Inflammatory macrophage (primary cell): ENCODE measurements around the gene CAPN3.

Experiments
- DNase-seq, 2 donors: peaks; one replicate each; pipeline ENCODE4 v3.0.0-alpha.2; 2020 to 2022

Gene CAPN3

DNA sequence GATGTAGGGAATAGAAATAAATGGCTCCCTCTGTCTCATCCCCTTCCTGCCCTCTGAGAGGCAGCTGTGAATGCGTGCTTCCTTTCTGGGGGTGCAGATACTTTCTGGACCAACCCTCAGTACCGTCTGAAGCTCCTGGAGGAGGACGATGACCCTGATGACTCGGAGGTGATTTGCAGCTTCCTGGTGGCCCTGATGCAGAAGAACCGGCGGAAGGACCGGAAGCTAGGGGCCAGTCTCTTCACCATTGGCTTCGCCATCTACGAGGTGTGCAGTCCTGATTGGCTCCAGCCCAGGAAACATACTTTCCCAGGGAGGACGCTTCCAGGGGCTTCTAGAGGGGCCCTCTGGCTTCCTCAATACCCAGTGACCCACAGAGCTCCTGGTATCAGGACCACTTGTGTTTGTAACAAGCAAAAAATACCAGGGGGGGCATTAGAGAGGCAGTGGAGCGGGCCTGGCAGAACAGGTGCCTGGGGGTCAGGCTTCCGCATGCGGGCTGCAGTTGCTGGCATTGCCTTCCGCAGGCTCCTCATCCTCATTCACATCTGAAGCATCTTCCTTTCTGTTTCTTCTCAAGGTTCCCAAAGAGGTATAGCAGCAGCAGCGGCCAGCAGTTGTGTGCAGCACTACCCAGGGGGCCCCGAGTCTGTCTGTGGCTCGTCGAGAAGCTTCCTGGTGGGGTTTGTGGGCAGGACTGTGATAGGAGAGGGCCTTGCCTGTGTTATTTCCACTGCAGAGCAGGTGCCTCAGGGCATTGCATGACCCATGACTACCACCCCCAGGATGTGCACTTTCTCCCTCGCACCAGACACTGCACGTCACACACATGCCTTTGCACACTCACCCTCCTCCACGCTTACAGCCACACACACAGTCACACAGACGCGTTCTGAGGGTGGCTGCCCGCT, 42.5 kb downstream of the CAPN3 start:
- DNase-seq: peak in 1 of 2 donors; percentile 13

DNA sequence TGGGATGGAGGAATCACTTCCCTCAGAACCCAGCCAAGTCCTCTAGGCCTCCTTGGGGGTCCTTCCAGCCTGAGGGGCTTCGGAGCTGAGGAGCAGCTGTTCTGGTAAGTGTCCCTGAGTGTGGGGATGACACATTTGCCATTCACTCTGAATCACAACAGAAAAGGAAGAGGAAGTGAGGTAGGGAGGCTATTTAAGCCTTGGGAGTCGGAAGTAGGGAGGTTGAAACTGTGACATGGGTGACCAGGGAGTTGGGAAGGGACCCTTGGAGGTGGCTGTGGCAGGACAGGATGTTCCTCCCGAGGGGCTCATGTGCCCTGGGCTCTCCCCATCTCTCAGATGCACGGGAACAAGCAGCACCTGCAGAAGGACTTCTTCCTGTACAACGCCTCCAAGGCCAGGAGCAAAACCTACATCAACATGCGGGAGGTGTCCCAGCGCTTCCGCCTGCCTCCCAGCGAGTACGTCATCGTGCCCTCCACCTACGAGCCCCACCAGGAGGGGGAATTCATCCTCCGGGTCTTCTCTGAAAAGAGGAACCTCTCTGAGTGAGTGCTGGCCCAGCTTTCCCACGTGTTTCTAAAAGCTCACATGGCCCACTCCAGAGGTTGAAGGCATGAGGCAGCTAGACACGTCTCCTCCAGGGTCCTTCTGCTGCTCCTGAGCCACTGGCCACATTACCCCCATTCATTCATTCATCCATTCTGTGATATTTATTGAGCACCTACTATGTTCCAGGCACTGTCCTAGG, 43.3 kb downstream of the CAPN3 start:
- peak; percentile 58 to 87 for DNase-seq

DNA sequence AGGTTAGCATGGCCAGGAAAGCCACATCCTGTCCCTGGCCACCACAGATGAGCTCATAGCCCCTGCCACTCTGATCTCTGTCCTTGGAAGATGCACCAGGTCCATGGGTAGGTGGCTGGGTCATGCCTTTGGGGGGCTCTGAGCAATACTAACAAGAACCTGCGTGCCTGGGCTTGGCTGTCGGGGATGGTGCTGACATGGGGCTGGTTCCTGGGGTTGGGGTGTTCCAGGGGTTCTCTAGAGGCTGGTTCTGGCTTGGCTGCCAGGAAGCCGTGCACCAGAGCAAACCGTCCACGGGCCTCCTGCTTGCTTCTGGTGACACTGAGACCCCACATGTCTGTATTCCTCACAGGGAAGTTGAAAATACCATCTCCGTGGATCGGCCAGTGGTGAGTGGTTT, 44.1 kb downstream of the CAPN3 start:
- no peak for DNase-seq

DNA sequence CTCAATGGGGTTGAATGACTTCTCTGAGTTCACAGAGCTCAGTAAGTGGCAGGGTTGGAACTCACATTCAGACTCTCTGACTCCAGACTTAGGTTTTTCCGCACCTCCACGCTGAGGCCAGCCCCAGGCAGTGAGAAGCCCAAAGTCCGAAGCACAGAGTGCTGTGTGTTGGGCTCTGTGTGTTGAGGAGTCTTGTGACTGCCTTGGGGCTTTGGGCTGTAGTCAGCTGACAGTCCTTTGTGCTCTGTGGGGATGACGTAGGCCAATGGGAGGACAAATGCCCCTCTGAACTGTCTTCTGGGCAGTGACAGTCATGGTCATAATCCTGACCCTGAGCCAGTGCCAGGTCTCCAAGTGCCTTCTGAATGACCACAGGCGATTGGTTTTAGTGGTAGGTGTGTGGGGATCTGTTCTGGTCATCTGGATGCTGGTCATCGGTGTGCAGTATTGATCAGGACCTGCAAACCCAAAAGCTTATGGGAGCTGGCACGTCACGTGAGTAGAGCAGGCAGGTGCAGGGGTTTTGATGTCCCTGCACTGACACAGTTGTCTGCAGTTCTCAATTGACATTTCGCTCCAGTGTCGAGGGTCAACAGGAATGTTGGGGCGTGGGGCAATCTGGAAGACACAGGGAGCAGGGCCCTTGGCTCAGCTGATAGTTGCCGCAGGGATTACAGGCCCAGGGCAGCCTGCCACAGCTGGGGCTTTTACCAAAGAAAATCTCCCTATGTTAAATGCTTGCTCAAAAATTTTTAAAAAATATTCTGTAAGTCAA, 45.3 kb downstream of the CAPN3 start:
- peak in 1 of 2 donors; percentile 4 for DNase-seq

DNA sequence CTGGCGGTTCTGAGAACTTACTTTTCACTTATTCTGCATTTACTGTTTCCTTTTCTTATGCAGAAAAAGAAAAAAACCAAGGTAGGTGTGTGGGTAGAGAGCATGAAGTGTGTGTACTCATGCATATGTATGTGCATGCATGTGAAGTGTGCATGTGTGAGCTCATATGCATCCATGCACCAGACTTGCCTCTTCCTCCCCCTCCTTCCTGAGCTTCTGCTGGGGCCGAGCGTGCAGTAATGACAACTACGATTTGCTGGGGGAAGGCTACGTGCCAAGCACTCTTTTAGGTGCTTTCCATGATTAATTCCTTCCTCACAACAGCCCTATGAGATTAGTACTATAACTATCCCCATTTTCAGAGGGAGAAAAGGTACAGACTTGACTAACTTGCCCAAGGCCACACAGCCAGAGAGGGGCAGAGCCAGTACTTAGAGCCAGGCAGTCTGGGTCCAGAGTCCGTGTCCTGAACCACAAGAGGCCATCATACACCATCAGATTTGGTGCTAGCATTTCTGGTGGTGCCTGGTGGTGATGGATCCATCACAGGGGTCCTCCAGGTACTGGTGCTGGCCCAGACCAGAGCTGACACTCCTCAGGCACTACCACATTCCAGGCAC, 46.7 kb downstream of the CAPN3 start:
- peak in 1 of 2 donors; percentile 13 for DNase-seq

DNA sequence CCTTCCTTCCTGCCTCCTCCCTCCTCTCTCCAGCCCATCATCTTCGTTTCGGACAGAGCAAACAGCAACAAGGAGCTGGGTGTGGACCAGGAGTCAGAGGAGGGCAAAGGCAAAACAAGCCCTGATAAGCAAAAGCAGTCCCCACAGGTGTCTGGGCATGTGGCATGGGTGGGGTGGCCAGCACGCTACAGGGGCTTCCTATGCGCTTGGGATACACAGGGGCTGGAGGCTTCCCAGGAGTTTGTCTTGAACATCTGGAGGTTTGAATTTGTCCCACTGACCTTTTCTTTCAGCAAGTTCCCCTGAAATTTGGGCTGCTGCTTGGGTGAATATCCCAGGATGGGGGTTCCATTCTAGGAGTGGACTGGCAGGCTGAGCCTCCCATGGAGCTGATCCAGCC, 48.9 kb downstream of the CAPN3 start:
- no peak for DNase-seq

DNA sequence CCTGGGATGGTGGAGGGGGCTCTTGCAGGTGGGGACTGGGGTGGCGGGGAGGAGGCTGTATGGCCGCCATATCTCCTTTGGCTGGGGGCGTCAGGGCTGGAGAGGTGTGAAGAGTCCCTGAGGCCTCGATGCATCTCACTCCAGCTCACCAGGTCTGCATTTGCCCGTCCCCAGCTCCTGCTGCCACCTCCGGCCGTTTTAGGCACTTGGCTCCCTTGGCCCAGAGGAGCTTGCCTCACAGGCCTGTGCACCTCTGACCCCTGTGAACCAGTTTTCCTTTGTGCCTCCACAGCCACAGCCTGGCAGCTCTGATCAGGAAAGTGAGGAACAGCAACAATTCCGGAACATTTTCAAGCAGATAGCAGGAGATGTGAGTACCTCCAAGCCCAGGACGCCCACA, 49.7 kb downstream of the CAPN3 start:
- no peak for DNase-seq

DNA sequence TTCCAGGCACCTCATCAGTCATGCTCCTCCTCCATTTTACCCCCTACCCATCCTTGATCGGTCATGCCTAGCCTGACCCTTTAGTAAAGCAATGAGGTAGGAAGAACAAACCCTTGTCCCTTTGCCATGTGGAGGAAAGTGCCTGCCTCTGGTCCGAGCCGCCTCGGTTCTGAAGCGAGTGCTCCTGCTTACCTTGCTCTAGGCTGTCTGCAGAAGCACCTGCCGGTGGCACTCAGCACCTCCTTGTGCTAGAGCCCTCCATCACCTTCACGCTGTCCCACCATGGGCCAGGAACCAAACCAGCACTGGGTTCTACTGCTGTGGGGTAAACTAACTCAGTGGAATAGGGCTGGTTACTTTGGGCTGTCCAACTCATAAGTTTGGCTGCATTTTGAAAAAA, 52.6 kb downstream of the CAPN3 start:
- DNase-seq: no peak

DNA sequence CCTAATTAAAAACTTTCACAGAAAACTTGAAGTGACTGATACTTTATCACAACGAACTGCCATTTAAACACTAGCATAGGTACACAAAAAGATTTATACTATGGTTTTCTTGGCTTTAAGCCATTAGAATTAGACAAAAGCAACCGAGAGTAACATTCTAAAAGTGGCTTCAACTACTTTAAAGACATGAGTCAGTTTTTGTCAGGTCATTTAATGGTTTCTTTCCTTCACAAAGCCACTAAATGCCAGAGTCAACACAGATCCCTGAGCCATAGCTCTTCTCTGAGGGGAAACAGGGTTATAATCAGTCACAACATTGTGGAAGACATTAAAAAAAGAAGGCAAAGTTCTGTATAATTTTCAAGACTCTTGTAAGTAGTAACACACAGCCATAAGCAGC, 54.6 kb downstream of the CAPN3 start:
- DNase-seq: no peak

DNA sequence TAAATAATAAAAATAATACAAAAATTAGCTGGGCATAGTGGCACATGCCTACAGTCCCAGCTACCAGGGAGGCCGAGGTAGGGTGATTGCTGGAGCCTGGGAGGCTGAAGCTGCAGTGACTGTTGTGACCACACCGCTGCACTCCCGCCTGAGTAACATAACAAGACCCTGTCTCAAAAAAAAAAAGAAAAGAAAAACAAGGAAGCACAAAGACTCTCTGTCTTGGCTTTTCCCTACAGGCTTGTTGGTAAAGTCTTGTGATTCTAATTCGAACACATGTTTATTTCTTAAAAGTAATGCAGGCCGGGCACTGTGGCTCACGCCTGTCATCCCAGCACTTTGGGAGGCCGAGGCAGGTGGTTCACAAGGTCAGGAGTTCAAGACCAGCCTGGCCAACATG, 60.1 kb downstream of the CAPN3 start:
- DNase-seq: no peak

DNA sequence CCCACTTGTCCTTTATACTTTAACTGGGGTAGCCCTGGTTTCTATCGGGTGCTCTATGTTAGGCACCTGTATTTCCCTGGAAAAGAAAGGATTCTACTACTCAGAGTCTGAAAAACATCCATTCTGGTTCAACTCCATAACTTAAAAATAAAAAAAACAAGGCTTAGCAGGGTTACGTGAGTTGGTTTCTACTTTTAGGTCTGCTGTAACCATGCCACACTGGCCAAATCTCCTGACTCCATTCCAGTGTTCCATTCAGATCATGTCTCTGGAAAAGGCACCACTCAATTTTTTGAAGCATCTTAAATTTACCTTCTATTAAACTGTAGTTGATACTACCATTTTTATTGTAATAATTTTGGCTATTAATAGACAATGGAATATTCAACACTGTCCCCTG, 62.1 kb downstream of the CAPN3 start:
- no peak for DNase-seq

DNA sequence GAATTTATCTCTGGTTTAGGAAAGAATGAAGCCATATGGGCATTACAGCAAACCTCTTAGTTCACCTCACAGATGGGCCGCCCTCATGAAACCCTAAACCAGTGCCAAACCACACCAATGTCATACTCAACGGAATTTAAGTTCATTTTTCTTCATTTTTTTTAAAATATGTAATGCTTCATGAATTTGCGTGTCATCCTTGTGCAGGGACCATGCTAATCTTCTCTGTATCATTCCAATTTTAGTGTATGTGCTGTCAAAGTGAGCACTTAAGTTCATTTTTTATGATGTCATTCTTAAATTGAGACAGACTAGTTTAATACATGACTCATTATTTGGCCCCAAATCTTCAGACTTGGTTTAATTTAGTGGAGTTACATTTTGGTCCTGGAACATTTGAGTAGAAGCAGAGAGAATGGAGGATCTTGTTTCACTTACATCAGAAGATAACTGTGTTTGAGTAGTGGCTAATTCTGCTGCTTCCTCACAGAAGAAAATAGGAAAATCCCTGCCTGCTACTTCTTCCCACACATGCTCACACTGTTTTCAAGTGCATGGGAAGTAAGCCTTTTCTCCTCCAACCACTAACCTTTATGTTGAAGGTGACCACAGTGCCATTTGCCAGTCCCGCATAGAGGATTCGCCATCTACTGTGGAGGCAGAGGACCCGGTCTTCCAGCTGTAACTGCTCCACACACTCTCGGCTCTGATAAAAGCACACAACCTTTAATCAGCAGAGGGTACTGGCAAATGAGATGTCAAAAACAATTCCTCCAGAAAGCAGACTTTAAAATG, 68.3 kb downstream of the CAPN3 start:
- DNase-seq: no peak

DNA sequence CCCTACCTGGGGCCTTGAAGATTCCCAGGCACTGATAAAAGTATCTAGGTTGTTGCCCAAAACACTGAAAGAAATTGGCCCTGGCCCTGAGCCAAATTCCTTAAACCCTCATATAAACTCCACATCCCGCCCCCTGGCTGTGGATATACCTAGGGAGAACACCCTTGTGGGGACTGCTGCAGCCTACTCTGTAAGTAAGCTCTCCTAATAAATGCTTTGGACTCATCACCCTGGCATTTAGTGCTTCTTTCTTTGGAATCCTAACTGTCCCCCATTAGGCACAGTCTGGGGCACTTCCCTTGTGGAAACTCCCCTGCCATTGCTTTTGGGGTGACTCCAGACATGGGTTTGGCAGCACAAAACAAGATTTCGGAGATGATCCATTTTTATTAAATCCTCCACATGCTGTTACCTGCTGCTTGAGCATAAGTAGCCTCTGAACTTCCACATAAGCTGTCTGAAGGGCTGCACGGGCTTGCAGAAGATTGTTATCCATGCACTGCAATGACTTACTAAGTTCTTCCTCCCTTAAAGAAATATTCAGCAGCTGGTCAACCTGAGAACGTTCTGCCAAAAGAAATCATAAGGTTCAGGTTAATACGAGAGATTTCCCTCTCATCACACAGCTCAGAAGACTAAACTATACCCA, 85.2 kb downstream of the CAPN3 start:
- DNase-seq: no peak

DNA sequence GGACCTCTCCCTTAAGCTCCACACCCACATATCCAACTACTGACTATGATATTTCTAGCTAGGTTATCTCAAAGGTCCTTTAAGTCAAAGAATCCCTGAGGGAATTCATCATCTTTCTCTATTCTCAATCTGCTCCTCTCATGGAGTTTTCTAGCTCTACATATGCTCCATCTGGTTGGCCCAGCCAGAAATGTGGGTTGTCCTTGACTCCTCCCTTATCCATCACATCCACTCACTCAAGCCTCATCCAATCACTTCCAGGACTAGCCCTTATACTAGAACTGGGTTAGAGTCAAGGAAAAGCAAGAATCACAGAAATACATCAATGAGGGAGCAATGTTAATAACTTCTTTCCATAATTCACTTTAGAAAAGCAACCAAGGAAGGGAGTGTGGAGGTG, 86.2 kb downstream of the CAPN3 start:
- no peak for DNase-seq

DNA sequence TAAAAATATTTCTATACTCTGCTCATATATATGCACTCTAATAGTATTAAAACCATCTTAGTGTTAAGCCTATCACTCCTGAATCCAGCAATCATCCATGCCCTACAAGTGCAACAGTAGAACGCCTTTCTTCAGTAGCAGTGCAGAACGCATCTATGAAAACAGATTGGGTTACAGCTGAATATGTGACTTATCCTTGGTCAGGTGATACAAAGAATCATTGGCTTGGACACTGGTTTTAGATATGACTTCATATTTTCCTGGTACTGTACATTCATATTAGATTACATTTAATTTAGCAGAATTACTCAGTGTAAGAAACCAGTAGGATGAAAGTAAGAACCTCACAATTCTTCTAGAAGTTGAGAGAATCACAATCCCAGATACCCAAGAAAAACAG, 88.3 kb downstream of the CAPN3 start:
- no peak for DNase-seq

DNA sequence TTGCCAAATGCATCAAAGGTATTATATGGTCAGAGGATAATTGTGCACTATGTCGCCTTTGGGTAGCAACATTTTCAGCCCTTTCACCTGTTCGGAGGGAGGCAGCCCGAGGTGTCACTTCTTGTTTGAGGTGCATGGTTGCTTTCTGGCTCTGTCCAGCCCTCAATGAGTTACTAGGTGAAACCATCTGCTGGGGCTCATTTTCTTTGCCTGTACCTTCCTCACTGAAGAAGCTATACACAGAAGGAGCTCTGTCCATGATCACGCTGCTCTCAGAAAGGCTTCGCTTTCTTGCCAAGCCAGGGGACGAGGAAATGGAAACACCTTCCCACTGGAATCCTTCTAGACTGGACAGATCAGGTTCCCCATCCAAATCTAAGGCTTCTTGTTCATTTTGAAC, 89.0 kb downstream of the CAPN3 start:
- DNase-seq: no peak

DNA sequence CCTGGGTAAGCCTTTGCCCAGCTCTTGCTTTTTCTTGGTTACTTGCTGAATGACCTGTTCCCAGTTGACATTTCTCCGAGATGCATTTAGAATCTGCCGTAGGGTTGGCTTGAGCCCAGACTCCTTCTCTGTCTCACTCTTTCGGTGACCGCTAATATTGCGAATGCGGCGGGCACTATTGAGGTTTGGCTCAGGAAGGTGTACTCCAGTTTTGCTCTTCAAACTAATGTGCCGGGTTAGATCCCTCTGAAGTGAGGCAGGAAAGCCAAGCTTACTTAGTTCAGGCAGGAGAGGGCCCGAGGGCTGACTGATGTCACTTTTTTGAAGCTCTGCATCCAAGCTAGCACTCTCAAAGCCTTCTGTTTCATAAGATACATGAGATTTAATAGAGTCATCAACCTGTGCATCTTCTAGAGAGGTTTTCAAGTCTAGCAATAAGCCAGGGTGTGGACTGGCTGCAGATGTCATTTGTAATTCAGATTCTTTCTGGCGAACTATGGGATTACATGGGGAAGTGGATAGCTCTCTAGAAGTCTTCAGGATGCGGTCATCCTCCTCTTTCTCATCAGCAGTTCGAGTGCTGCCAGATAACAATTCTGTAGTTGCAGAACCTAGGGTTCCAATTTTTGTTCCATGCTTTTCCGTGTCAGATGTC, 90.6 kb downstream of the CAPN3 start:
- no peak for DNase-seq

DNA sequence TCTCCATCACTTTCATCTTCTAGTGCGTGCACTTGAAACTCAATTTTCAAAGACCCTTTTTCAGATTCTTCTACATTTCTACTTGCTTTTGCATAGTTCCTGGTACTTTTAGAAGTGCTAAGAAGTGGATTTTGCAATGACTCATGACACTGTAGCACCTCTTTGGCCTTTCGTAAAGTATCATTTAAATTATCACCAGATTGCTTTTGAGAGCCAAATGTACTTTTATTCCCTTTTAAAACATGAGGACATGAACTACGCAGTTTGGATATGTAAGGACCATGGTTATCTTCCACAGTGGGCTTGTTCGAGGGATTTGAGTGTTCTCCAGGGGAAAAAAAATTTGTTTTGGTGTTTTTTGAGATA, 91.1 kb downstream of the CAPN3 start:
- DNase-seq: no peak

DNA sequence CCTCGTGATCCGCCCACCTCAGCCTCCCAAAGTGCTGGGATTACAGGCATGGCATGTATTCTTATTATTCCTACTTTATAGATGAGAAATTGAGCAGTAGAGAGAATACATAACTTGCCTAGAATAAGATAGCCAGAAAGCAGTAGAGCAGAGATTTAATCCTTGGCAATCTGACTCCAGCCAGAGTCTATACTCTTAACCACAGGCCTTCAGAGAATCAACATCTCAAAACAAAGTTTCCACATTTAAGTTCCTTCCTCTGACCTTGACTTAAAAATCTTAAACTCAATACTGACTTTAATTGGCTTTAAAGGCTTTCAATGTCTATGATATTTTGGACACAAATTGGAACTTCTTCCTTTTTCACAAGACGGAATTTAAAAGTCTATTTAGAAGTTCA, 94.5 kb downstream of the CAPN3 start:
- DNase-seq: no peak

DNA sequence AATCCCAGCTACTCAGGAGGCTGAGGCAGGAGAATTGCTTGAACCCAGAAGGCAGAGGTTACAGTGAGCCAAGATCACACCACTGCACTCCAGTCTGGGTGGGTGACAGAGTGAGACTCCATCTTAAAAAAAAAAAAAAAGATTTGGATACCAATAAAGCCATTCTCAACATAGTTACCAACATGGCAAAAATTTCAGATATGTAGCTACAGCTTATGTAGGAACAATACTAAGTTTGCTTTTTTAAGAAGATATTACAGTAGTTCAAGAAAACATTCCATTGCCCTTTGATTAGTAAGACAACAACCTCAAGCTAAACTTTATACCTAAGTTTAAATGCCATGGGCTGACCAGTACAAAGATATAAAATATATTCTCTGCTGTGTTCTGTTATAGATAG, 97.2 kb downstream of the CAPN3 start:
- no peak for DNase-seq

DNA sequence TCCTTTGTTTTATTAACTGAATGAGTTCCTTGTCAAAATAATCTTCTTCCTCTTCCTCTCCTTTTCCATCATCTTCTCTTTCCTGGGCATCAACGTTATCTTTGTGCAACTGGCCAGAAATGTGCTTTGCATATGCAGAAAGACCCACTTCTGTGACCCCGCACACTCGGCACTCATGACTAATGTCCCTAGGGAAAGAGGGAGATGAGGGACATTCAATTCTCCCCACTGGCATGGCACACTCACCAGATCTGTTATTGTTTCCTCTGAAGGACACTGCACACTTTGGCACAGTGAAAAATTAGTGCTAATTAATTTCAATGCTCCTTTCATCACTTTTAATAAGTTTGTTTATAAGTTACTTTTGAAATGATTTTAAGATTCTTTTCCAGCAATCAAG, 97.7 kb downstream of the CAPN3 start:
- DNase-seq: no peak
